Gastroesophageal sphincter (tissue), 4 donors: Measurements from ENCODE around the gene GPR45. TPM values are rescaled to one million over a fixed set of nuclear protein-coding genes. Genes with fewer than 3 reads are reported as not detected.

Experiments used
- ATAC-seq: fragments of 150-250 bp; one replicate; pipeline ENCODE4 v1.9.1; 2016; ENCODE audit warnings: mild to moderate bottlenecking, moderate library complexity
- H3K27ac ChIP-seq, 4 donors: fragments of 200-600 bp; sonication (generic) in 3 of 4; 1 replicate in 3 of 4; 2 replicates in 1 of 4; pipeline ENCODE4 v1.5.1; 2016 to 2019
- H3K27me3 ChIP-seq: fragments of 200-600 bp; sonication (generic); one replicate; pipeline ENCODE4 v1.5.1; 2019
- H3K36me3 ChIP-seq, 2 donors: fragments of 200-600 bp; sonication (generic); one replicate each; pipeline ENCODE4 v1.5.1; 2019; ENCODE audit warnings: control low read depth in 1 of 2
- H3K4me1 ChIP-seq, 3 donors: fragments of 200-600 bp; sonication (generic); 1 replicate in 2 of 3; 2 replicates in 1 of 3; pipeline ENCODE4 v1.5.1; 2016 to 2019; ENCODE audit warnings: control low read depth in 2 of 3
- H3K4me3 ChIP-seq, 2 donors: fragments of 200-600 bp; sonication (generic); one replicate each; pipeline ENCODE4 v1.5.1; 2019; ENCODE audit warnings: mild to moderate bottlenecking in 1 of 2, moderate library complexity in 1 of 2
- H3K9me3 ChIP-seq, 3 donors: fragments of 200-600 bp; sonication (generic); one replicate each; pipeline ENCODE4 v1.5.1; 2017 to 2019; ENCODE audit warnings: control low read depth in 2 of 3
- CTCF ChIP-seq, 4 experiments: fragments of 200-600 bp in 2 of 4; fragments of 450-650 bp in 2 of 4; sonication (generic) in 1 of 4; IDR thresholded peaks; one replicate each; pipeline ENCODE4 v1.5.1; 2017 to 2019; ENCODE audit warnings: antibody characterized with exemption in 4 of 4, mild to moderate bottlenecking in 2 of 4, moderate library complexity in 2 of 4
- EP300 ChIP-seq: sonication (generic); formaldehyde crosslinking; IDR thresholded peaks from one replicate; pipeline ENCODE4 v1.6.1; 2017; ENCODE audit warnings: antibody characterized with exemption, mild to moderate bottlenecking
- POLR2A ChIP-seq, 2 donors: fragments of 450-650 bp; IDR thresholded peaks; one replicate each; pipeline ENCODE4 v1.6.1; 2017; ENCODE audit warnings: antibody characterized with exemption in 2 of 2, mild to moderate bottlenecking in 2 of 2, moderate library complexity in 1 of 2
- POLR2AphosphoS5 ChIP-seq: sonication (generic); formaldehyde crosslinking; IDR thresholded peaks from one replicate; pipeline ENCODE4 v1.6.1; 2017; ENCODE audit warnings: antibody characterized with exemption
- WGBS, 2 donors: methylation state at CpG; one replicate each; pipeline ENCODE4 v1.1.5; 2018; ENCODE audit warnings: low coverage in 1 of 2; 5-methylcytosine and 5-hydroxymethylcytosine counted together
- total RNA-seq, 4 donors: library from RNA; depleted of rRNA; stranded (reverse); fragments of >200 nt; gene quantifications; one replicate each; pipeline ENCODE4 v1.1.0, GENCODE V29; 2016

The GPR45 gene
- total RNA-seq, 4 donors from 2014 or later, result not detected

DNA sequence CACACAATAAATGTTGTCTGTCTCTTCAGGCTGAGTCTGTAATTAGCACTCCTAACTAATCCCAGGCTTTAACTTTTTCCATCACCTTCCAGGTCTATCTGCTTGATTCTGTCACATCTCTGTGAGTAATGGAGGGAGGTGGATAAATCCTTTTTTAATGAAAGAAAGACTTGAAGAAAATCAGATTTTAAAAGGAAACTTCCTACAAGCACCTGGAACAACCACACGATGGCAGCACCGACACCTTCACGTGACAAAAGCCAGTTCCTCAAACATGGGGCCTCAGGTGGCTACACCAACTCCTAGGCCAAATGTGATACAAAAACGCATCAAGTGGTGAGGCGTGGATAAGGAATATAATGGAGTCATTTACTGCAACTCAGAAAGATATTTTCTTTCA is 46.1 kb downstream of the GPR45 start:
- TF ChIP-seq POLR2AphosphoS5, result no peak
- no peak for TF ChIP-seq EP300
- TF ChIP-seq CTCF (IDR thresholded peaks at IDR 0.05), result peak in 1 of 4 experiments; percentile 40
- no peak for TF ChIP-seq POLR2A (IDR thresholded peaks at IDR 0.05)
- ATAC-seq, result no peak
- no peaks in the 10 kb centered on the region for H3K4me1 ChIP-seq
- no peak overlapping the region for H3K27ac ChIP-seq
- 51 to 55% methylated on average over 5 of the region's 5 CpGs for WGBS, 2 donors
- no peaks in the 10 kb centered on the region for H3K9me3 ChIP-seq
- H3K4me3 ChIP-seq, result no peak overlapping the region
- H3K36me3 ChIP-seq, result peaks cover 0 to 97% of the 10 kb centered on the region in 2 donors
- no peaks in the 10 kb centered on the region for H3K27me3 ChIP-seq

- no peaks in the 10 kb centered on the region for H3K4me1 ChIP-seq
- no peaks in the 10 kb centered on the region for H3K27me3 ChIP-seq
- WGBS, 2 donors, result 90% methylated on average over 4 of the region's 7 CpGs; no CpG with 5 or more reads in 1 of the 2 donors
- no peak overlapping the region for H3K4me3 ChIP-seq
- no peak for ATAC-seq
- H3K36me3 ChIP-seq, result peaks cover 0 to 94% of the 10 kb centered on the region in 2 donors
- H3K27ac ChIP-seq, result no peak overlapping the region
- H3K9me3 ChIP-seq, result no peaks in the 10 kb centered on the region
- TF ChIP-seq EP300 (no peak), POLR2AphosphoS5 (no peak), CTCF (IDR thresholded peaks at IDR 0.05) (no peak), POLR2A (IDR thresholded peaks at IDR 0.05) (no peak)
Observed at GRCh38 chr2:105288133-105288532, 46.6 kb downstream of the GPR45 start.

DNA sequence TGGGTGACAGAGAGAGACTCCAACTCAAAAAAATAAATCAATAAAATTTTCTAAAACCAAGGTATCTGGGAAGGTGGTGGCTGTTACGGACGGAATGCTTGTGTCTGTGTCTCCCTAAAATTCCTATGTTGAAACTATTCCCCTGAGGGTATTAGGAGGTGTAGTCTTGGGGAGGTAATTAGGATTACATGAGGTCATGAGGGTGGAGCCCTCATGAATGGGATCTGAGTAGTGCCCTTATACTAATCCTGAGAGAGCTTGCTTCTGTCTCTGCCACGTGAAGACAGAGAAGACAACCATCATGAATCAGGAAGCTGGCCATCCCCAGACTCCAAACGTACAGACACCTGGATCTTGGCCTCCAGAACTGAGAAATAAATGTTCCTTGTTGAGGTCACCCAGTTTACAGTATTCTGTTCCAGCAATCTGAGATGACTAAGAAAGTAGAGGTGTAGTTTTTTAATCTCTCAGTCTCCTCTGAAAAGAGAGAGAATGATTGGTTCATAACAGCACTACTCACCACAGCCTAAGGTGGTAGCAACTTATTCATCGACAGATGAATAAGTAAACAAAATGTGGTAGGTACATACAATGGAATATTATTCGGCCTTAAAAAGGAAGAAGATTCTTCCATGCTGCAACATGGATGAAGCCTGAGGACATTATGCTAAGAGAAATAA is 49.6 kb downstream of the GPR45 start:
- Histone ChIP-seq H3K27me3 (no peaks in the 10 kb centered on the region), H3K27ac (no peak overlapping the region), H3K4me3 (no peak overlapping the region), H3K4me1 (no peaks in the 10 kb centered on the region), H3K9me3 (no peaks in the 10 kb centered on the region), H3K36me3 (peaks cover 0 to 94% of the 10 kb centered on the region in 2 donors)
- ATAC-seq, result no peak
- TF ChIP-seq CTCF (IDR thresholded peaks at IDR 0.05) (no peak), POLR2AphosphoS5 (no peak), EP300 (no peak), POLR2A (IDR thresholded peaks at IDR 0.05) (no peak)
- WGBS, 2 donors, result 88 to 92% methylated on average over 4 to 6 of the region's 6 CpGs

- Histone ChIP-seq H3K27ac (no peak overlapping the region), H3K36me3 (peaks cover 0 to 93% of the 10 kb centered on the region in 2 donors), H3K9me3 (no peaks in the 10 kb centered on the region), H3K4me3 (no peak overlapping the region), H3K27me3 (no peaks in the 10 kb centered on the region), H3K4me1 (no peaks in the 10 kb centered on the region)
- WGBS, 2 donors, result 83 to 86% methylated on average over 1 to 2 of the region's 2 CpGs
- no peak for TF ChIP-seq EP300
- TF ChIP-seq CTCF (IDR thresholded peaks at IDR 0.05), result no peak
- no peak for TF ChIP-seq POLR2A (IDR thresholded peaks at IDR 0.05)
- TF ChIP-seq POLR2AphosphoS5, result no peak
- no peak for ATAC-seq
Observed at GRCh38 chr2:105291981-105292380, 50.4 kb downstream of the GPR45 start.

Other genes with a start within 250 kb of the GPR45 start
- gene MRPS9, start 203.7 kb upstream of the GPR45 start, total RNA-seq, result 10 to 100 TPM; 21.1 to 26.8 (median 23.2) TPM
- 10 to 100 TPM; 28.3 to 31.5 (median 29.7) TPM for gene TGFBRAP1, start 88.0 kb downstream of the GPR45 start, total RNA-seq
- 10 to 100 TPM; 16.9 to 30.0 (median 20.7) TPM for gene C2orf49, start 95.8 kb downstream of the GPR45 start, total RNA-seq
- gene FHL2, start 157.3 kb downstream of the GPR45 start, total RNA-seq, result 100 to 1,000 TPM in 3 of 4 donors, 10 to 100 TPM in 1; 93.9 to 150 (median 109) TPM